ENCODE data around the gene RTN4IP1.

- TF ChIP-seq YY1 (IDR thresholded peaks at IDR 0.05; ENCODE audit: insufficient read depth, insufficient read length) (no peak), ZNF274 (IDR thresholded peaks at IDR 0.05; ENCODE audit: low read depth, low read length) (no peak)
These were observed 11.4 kb downstream of the RTN4IP1 start for GRCh38 chr6:106617857-106618256.
